Measurements from ENCODE around the gene FRAT2.
"Not testable (repeated sequence)": the region's sequence is repeated elsewhere in the genome, so short reads cannot be mapped to it uniquely, and the experiment has no call there.

The FRAT2 gene

DNA sequence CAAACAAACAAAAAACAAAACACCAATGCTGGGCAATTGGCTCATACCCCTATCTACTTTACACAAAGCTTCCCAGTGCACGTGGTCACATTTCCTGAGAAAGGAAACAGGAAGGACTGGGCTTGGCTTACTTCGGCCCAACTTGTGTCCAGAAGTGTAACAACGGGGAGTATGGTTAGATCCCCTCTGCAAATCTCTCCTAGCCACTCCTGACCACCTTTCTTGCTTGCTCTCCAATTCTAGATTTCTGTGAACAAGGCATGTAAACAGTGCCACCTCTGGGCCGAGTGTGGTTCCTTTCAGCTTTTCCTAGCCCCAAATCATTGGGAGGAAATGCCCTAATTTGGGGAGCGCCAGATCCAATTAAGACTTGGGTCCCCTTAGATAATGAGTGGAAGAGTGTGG, 21.0 kb upstream of the FRAT2 start:
- DNase-seq = no peak

DNA sequence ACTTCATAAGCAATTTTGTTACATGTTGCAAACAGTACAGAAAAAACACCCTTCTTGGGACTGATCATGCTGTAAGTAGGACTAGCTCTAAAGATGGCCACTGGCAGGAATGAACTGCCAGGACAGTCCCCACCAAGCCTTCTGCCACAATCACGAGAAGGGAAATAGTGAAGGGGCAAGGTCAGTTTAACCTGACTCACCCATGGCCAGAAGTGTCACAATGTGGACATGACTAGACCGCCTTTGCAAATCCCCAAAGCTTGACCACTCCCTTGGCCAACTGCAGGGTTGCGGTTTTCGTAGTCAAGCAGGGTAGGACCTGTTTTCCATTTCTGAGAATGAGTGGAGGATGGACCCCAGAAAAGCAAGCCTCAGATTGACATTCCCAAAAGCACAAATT, 19.4 kb upstream of the FRAT2 start:
- DNase-seq = no peak

DNA sequence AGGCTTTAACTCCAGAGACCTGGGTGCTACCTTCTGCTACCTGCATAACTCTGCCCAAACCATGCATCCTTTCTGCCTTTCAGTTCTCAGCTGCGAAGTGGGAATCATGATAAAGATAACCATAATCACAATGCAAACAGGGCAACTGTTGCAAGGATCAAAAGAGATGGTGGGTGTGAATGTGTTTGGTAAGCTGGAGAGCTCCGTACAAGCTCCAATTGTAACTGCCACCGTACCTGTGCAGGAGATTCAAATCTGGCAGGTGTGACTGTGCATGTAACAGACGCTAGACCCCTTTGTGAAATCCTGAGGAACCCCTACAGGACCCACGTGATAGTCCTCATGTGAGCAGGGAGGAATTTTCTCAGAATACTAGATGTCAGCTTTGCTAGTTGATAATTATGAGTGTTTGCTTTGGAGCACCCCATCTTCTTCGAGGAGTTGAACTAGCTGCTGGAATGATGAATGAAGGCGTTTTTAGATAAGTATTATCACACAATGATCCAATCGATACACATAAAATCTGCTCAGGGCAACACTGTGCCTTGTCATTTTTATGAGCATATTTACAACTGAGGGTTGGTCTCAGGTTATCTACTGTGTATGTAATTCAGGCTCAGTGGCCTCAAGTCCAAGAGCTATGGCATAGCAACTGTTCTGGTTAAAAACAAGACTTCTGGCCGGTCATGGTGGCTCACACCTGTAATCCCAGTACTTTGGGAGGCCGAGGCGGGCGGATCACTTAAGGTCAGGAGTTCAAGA, 15.4 kb upstream of the FRAT2 start:
- no peak for DNase-seq

DNA sequence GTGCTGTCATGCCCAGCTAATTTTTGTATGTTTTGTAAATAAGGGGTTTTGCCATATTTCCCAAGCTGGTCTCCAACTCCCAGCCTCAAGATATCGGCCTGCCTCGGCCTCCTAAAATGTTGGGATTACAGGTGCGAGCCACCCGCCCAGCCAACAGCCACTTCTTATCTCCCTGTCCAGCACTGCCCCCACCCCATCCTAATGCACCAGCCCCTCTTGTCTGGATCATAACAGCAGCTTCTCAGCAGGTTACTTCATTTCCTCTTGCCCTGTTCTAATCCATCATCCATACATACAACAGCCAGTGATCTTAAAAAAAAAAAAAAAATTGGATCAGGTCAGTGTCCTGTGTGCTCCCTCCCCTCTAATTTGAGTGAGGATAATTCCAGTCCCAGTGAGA, 12.8 kb upstream of the FRAT2 start:
- no peak for DNase-seq

DNA sequence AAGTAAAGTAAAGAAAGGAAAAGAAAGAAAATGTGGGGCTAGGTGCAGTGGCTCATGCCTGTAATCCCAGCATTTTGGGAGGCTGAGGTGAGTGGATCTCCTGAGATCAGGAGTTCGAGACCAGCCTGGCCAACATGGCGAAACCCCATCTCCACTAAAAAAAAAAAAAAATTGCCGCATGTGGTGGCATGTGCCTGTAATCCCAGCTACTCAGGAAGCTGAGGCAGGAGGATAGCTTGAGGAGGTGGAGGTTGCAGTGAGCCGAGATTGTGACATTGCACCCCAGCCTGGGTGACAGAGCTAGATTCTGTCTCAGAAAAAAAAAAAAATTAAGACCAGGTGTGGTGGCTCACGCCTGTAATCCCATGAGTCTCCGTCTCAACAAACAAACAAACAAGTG, 9.1 kb upstream of the FRAT2 start:
- not testable (repeated sequence) for DNase-seq

DNA sequence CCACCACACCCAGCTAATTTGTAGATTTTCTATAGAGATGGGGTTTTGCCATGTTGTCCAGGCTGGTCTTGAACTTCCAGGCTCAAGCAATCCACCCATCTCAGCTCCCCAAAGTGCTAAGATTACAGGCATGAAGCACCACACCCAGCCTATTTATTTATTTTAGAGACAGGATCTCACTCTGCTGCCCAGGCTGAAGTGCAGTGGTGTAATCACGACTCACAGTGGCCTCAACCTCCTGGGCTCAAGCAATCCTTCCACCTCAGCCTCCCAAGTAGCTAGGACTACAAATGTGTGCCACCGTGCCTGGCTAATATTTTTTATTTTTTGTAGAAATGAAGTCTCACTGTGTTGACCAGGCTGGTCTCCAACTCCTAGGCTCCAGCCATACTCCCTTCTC, 6.9 kb upstream of the FRAT2 start:
- DNase-seq = no peak

DNA sequence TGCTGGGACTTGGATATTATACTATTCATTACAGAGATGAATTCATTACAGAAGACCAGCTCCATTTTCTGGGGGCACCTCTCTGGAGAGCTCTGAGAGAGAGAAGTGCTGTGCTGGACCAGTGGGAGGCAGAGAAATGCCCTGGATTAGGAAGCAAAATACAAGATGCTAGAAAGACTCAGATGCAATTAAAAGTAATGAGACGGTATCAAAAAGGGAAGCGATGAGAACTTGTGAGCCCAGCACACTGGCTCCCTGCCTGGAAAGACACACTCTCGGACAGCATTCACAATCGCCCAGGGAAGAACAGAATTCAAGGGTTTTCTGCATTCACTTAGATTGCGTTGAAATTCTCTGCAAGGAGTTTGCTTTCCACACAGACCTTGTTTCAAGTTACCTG, 3.5 kb upstream of the FRAT2 start:
- no peak for DNase-seq

DNA sequence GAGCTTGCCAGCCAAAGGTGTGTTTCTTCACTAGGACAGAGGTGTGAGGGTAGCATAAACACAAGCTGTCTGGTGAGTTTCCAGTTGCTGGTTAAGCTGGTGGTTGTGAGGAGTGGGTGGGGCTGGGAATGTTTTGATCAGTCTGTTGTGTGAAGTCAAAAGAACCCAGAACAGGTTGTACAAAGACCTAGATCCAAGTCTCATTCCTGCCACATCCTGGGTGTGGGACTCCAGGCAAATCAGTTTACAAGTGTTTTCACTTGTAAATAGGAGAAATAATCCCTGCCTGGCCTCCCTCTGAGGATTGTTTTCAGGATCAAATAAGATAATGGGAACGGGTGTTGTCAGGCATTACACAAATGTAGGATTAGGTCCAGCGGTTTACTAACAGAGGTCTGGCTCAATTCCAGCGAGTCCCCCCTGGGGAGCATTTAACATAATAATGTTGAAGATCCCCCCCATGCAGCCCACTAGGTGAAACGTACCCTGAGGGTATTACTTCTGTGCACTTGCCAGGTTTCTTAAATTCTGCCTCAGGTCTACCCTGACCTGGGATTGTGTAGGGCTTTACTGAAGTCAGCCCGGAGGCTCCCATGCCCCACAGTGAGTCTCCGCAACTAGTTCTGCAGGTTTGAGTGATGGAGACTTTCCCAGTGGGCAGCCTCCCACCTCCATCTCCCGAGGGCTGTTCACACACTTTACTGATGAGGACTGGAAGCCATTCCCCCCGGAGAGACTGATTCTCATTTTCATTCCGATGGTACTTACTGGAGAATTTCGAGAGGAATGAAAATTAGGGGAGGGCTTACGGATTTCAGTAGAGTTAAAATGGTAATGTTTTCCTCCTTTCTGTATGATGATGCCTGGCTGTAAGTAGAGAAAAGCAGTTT, 2.7 kb upstream of the FRAT2 start:
- peak in 1 of 2 experiments; percentile 30 for DNase-seq

DNA sequence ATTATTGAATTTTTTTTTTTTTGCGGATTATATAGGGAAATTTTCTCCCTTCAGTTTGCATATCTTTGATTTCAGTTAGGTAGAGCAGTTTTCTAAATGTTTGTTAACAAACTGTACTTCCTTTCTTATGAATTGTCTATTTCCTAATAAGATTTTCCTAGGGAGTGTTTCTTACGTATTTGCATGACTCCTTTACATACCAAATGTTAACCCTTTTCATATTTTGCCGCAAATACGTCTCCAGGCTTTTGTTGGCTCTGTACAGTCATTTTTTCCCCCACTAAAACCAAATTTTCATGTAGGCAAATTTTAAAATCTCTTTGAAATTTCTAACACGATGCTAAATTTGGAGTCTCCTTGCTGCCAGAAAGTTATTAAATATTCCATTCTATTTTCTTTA, 1.9 kb upstream of the FRAT2 start:
- no peak for DNase-seq

DNA sequence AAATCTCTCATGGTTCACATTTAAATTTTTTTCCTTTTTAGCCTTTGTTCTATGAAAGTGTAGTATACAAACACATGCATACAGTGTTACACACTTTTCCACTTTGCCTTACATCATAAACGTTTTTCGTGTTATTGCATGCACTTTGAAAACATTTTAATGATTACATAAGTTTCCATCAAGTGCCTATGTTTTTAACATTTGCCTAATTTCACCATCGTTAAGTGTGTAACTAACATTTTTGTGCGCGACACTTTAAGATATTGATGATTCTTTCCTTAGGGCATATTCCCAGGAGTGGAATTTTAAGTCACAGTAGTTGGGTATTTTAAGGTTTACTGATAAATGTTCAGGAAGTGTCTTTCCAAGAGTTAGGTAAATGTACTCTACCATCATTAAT, 1.5 kb upstream of the FRAT2 start:
- DNase-seq = no peak

DNA sequence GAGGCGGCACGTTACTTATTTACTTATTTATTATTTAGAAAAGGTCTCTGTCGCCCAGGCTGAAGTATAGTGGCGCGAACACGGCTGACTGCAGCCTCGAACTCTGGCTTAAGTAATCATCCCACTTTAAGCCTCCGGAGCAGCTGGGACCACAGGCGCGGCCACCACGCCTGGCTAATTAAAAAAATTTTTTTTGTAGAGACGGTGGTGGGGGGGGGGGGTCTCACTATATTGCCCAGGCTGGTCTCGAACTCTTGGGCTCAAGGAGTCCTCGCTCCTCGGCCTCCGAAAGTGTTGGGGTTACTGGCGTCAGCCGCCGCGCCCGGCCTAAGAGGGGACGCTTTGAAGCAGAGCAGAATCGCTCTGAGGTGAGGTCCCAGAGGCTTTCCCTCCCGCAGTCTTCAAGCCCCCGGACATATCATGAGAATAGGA, 675 bp upstream of the FRAT2 start:
- no peak for DNase-seq

DNA sequence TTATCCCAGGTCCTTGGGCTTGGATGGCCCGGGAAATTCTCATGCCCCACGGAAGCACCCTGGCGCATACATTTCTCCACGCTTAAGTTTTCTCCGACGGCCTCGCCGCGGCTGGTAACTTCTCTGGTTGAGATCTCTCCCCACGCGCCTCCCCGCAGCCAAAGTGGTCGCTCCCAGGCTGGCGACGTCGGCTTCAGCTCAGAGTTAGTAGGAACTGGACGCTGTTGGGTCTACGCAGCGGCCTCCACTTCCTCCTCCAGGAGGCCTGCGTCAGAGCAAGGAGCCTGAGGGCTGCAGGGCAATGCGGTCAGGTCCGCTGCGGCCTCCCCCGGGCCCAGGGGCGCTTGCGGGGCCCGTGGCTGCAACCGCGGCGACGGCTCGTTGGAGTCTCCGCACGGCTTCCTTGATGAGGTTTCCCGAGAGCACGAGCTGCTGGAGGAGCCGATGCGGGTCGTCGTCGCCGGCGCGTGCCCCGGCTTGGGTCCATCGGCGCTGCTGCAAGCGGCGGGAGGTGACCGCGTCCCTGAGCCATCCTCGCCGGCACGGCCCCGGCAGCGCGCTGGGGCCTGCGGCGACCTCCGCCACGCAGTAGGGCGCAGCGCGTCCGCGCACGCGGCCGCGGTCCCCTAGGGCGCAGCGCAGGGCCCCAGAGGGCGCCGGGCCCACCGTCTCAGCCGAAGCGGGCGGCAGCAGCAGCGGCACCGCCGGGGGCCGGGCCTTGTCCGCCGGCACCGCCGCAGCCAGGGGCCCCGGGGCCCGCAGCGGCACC, 744 bp downstream of the FRAT2 start:
- no peak for DNase-seq

DNA sequence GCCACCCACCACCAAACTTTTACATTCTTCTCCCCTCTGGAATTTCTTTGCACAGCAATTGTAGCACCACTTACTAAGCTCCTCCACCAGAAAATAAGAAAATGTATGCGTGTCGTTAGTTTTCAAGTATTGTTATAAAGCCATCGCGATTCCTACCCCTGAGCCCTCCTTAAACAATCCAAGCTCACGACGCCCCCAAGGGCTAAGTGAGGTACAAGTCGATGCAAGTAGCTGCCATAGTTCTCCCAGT, 1.3 kb downstream of the FRAT2 start:
- peak in 1 of 2 experiments; percentile 45 for DNase-seq

DNA sequence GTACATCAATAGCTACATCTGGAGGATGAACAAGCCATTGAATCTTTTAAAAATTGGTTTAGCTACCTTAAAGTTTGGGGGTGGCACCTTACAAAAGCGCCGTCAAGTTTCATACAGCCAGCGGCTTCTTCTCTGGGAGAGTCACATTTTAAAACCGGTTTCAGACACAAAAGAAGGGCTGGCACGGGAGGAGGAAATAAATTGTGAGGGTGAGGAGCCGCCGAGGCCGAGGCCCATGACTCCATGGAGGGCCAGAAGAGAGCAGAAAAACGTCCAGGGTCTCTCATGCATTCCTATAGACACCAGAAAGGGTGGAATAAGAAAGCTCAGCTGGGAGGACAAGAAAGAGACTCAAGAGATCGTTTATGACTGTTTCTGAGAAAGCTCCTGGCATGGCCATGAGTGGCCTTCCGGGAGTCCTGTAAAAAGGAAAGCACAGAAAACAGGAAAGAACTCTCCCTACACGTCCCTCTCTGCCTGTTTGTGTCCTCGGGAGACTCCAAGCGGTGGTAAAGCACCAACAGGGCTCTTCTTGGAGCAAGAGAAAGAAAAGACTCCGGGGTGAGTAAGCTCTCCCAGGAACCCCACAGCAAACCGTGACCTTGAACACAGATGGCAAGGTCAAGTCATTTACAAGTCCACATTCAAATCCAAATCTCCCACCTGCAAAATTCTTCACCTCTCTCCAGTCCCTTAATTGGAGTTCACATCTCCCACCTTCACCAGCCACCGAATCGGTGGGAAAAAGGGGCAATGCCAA, 1.8 kb downstream of the FRAT2 start:
- peak; percentile 15 to 37 for DNase-seq

DNA sequence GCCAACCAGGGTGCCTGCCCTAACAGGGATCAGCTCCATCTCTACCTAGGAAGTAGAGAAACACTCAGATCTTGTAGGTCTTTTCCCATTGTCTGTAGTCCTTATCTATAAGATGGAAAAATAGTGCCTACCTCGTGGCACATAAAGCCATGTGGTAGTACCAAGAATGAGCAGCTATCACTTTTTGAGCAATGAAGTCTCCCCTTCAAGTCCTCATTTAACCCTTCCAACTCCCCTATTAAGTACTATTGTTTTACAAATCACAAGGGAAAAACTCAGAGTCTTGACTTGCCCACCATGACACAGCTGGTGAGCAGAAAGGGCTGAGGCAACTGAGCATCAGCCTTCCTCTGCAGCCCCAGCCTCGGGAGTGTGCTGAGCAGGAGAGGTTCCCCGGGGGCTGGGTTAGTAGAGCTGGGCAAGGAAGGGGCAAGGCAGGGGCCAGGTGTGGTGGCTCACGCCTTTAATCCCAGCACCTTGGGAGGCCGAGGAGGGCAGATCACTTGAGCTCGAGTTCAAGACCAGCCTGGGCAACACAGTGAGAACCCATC, 3.3 kb downstream of the FRAT2 start:
- no peak for DNase-seq

DNA sequence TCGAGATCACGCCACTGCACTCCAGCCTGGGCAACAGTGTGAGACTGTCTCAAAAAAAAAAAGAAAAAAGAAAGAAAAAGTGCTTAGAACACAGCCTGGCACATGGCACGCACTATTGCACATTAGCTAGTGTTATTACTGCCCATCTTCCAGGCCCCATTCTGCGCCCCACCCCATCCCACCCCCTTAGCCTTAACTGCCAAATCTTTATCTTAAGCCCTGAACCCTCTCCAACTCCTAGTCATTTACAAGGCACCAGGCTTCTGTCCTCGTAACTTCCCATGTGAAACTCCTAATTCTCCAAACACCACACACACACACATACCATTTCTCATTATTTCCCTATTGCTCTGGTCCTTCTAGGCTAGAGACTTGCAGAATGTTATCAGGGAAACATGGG, 4.8 kb downstream of the FRAT2 start:
- no peak for DNase-seq

DNA sequence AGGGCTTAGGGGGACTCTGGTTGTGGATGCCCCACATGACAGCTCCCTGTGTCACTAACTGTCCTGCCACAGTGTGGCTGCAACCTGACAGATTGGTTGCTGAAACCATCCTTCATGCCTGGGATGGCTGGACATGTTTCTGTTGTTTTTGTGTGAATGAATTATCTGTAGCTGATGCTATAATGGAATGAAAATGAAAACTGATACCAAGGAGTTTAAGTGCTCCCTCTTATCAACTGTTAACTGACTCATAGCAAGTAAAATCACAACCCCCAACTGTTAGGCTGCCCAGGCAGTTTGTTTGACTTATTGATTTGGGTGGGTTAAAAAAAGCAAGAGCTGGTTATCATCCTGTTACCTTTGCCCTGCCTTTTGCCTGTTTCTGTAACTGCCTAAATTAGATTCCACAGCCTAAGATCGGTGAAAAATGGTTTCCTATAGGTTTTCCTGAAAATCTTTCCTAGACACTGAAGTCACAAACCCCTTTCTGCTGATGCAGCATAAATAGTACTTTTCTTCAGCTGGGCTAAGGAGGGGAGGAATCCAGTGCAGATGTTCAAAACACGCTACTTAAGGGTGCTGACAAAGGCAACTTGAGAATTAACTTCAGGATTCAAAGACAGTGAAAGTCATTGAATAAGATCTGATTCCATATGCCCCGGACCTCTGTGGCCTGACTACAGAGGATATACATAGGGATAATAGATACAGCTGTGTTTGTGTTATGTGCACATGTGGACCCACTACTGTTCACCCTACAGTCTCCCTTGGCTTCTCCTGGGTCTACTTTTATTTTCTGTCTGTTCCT, 5.7 kb downstream of the FRAT2 start:
- DNase-seq = no peak

DNA sequence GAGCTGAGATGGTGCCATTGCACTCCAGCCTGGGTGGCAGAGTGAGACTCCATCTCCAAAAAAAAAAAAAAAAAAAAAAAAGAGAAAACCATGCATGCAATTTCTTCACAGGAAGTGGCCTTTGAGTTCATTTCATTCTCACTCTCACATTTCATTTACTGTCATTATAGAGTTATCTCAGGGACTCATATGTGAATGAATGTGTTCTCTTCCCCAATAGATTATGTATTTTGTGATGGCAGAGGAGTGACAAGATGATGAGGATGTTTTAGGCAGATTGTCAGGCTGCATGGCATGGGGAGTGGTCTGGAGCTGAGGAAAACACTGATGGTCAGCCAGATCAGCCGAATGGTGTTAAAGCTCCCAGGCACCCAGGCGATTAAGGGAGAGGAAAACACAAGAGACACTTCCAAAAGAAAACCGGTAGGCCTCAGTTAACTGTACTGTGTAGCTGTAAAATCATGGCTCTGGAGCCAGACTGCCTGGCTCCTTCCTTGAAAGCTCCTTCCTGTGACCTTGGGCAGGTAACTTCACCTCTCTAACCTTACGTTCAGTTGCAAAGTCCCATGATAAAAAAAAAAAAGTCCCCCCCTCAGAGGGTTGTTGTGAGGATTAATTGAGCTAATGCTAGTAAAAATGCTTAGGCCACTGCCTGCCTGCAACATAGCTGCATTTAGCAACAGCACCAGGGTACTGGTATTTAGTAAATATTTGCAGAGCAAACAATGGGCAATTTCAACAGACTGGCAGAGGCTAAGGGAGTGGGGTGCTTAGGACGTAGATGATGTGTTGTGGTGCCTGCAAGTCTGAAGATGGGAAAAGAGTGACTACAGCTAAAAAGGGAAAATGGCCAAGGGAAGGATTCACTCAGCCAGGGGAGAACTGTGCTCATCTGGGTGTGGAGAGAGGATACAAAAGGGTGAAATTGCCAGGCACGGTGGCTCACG, 6.9 kb downstream of the FRAT2 start:
- no peak for DNase-seq

DNA sequence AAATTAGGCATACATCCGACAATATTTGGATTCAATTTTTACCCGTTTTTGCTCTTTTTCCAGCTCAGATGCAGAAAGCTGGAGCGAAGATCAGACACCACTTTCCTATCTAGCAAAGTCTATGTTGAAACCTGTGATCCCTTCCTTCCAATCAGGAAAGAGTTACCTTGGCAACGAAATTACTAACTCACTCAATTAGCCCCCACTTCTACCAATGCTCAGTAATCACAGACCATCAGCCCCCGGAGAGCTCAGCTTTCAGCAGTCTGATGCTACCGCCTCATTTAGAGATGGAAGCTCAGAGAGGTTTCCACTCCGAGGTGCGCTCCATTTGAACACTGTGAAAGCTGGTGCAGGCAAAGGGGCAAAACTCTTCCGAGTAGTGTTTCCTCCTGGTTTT, 8.8 kb downstream of the FRAT2 start:
- DNase-seq = no peak

DNA sequence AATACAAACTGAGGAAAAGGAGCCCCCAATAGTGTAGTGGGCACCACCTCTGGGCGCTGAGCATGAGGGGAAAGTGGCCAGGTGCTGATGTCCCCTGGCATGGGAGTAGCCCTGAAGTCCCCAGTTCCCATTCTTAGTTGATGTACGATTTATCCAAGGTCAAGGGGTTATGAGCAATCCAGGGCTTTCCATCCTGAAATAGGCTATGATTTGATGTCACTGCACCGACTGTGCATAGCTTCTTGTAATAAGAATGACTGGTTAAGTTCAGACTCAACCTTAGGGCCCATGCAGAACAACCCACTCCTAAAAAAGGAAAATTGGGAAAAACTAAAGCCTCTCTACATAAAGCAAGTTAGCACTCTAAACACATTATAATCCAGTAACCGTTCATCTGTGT, 11.0 kb downstream of the FRAT2 start:
- DNase-seq = no peak

DNA sequence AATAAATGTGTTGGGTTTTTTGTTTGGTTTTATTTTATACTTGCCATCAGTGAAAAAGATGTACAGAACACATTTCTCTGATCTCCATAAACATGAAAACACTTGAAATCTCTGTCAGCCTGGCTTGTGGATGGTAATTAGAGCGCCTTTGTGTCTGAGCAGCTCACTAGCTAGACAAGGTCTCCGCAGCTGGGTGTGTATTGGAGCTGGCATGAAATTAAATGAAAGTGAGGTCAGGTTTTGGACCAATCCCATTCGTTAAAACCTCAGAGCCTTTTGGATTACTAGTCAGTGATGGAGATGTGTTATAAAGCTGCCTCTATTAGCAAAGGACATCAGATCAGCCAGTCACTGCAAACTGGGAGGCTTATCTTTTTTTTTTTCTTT, 12.7 kb downstream of the FRAT2 start:
- DNase-seq = peak in 1 of 2 experiments; percentile 12
